A549 (cell line): ENCODE results near the gene SLC24A3.

Experiments used
- CBX8 ChIP-seq: fragments of 200-600 bp; sonication (generic); IDR thresholded peaks from 2 replicates; pipeline ENCODE4 v1.6.1; 2016
- CTCF ChIP-seq: fragments of >200 bp; sonication (Bioruptor Twin); formaldehyde crosslinking; IDR thresholded peaks from 3 replicates; pipeline ENCODE4 v1.5.1; 2016
- MAZ ChIP-seq: fragments of 150-350 bp; IDR thresholded peaks from 2 replicates; pipeline ENCODE4 v1.6.1; 2014; ENCODE audit warnings: antibody characterized with exemption, low read depth, low read length, borderline replicate concordance

- TF ChIP-seq CTCF (no peak), MAZ (no peak), CBX8 (no peak)
These were observed 261.5 kb downstream of the SLC24A3 start for GRCh38 chr20:19473922-19474286.
